Astrocyte of the cerebellum (primary cell): ENCODE data around the gene FAM124A.

ENCODE experiments used
- DNase-seq: peaks from one replicate; pipeline ENCODE4 v3.0.0-alpha.2; 2011; ENCODE audit warnings: low read depth
- H3K4me3 ChIP-seq: 2 replicates; pipeline ENCODE4 v1.5.1; 2011; ENCODE audit warnings: mild to moderate bottlenecking, low read depth, low read length, moderate library complexity
- CTCF ChIP-seq: IDR thresholded peaks from 2 replicates; pipeline ENCODE4 v1.5.1; 2012; ENCODE audit warnings: low read length, low read depth, moderate library complexity, mild to moderate bottlenecking; ENCODE audit errors: missing control alignments
- in situ Hi-C: cut with HindIII; loops from 2 replicates; pipeline ENCODE4 v1.10.0; 2017; ENCODE audit warnings: low sequenced_read_pairs

FAM124A gene

GRCh38 chr13:51291341-51291740 lies 69.1 kb downstream of the FAM124A start:
- in situ Hi-C loops, result no loop called here
- no peak for DNase-seq
- TF ChIP-seq CTCF, result no peak
- no peak overlapping the region for H3K4me3 ChIP-seq

GRCh38 chr13:51292000-51292565 lies 69.9 kb downstream of the FAM124A start:
- in situ Hi-C loops, result no loop called here
- DNase-seq, result peak; percentile 88
- no peak for TF ChIP-seq CTCF
- H3K4me3 ChIP-seq, result no peak overlapping the region

GRCh38 chr13:51297556-51297955 lies 75.4 kb downstream of the FAM124A start:
- in situ Hi-C loops, result no loop called here
- no peak overlapping the region for H3K4me3 ChIP-seq
- no peak for DNase-seq
- TF ChIP-seq CTCF, result no peak

GRCh38 chr13:51298812-51299211 lies 76.6 kb downstream of the FAM124A start:
- in situ Hi-C loops, result no loop called here
- no peak for DNase-seq
- no peak overlapping the region for H3K4me3 ChIP-seq
- no peak for TF ChIP-seq CTCF

GRCh38 chr13:51303063-51303552 lies 80.9 kb downstream of the FAM124A start:
- TF ChIP-seq CTCF, result no peak
- DNase-seq, result no peak
- in situ Hi-C loops, result no loop called here
- no peak overlapping the region for H3K4me3 ChIP-seq

GRCh38 chr13:51303882-51304281 lies 81.7 kb downstream of the FAM124A start:
- DNase-seq, result no peak
- no peak overlapping the region for H3K4me3 ChIP-seq
- in situ Hi-C loops, result no loop called here
- TF ChIP-seq CTCF, result no peak
